ENCODE measurements around the gene SLC31A2.

SLC31A2 gene

GRCh38 chr9:113178087-113178486, 27.3 kb downstream of the SLC31A2 start:
- Histone ChIP-seq H3K4me1 (ENCODE audit: low read depth, poor library complexity, severe bottlenecking) (peaks cover 4% of the 10 kb centered on the region), H3K4me2 (no peak overlapping the region), H3K9ac (no peak overlapping the region), H3K27ac (no peak overlapping the region), H3K79me2 (ENCODE audit: insufficient read depth, low read depth) (no peaks in the 10 kb centered on the region), H4K20me1 (ENCODE audit: insufficient read depth) (no peaks in the 10 kb centered on the region), H2AFZ (ENCODE audit: low read depth) (no peak overlapping the region), H3K4me3 (IDR thresholded peaks at IDR 0.05; ENCODE audit: insufficient read depth, low read depth, low read length) (no peak overlapping the region), H3K27me3 (ENCODE audit: insufficient read depth, low read depth) (no peaks in the 10 kb centered on the region), H3K36me3 (ENCODE audit: insufficient read depth) (no peaks in the 10 kb centered on the region; the same call in 1 of the 2 replicates)
- TF ChIP-seq CTCF (conservative IDR thresholded peaks at IDR 0.05; ENCODE audit: low read depth, low read length) = no peak

GRCh38 chr9:113179839-113180238, 29.0 kb downstream of the SLC31A2 start:
- H3K4me3 ChIP-seq (IDR thresholded peaks at IDR 0.05; ENCODE audit: insufficient read depth, low read depth, low read length) = no peak overlapping the region
- H3K27me3 ChIP-seq (ENCODE audit: insufficient read depth, low read depth) = no peaks in the 10 kb centered on the region
- H3K4me1 ChIP-seq (ENCODE audit: low read depth, poor library complexity, severe bottlenecking) = peaks cover 4% of the 10 kb centered on the region
- no peak overlapping the region for H2AFZ ChIP-seq (ENCODE audit: low read depth)
- no peaks in the 10 kb centered on the region for H3K79me2 ChIP-seq (ENCODE audit: insufficient read depth, low read depth)
- no peaks in the 10 kb centered on the region for H4K20me1 ChIP-seq (ENCODE audit: insufficient read depth)
- no peak overlapping the region for H3K9ac ChIP-seq
- no peak overlapping the region for H3K4me2 ChIP-seq
- no peak overlapping the region for H3K27ac ChIP-seq
- no peak for TF ChIP-seq CTCF (conservative IDR thresholded peaks at IDR 0.05; ENCODE audit: low read depth, low read length)
- H3K36me3 ChIP-seq (ENCODE audit: insufficient read depth) = no peaks in the 10 kb centered on the region; the same call in 1 of the 2 replicates

- no peak for TF ChIP-seq CTCF (conservative IDR thresholded peaks at IDR 0.05; ENCODE audit: low read depth, low read length)
- Histone ChIP-seq H4K20me1 (ENCODE audit: insufficient read depth) (no peaks in the 10 kb centered on the region), H3K36me3 (ENCODE audit: insufficient read depth) (no peaks in the 10 kb centered on the region; the same call in 1 of the 2 replicates)
Measured at GRCh38 chr9:113181165-113181564, 30.4 kb downstream of the SLC31A2 start.

GRCh38 chr9:113183956-113184488, 33.2 kb downstream of the SLC31A2 start:
- Histone ChIP-seq H3K4me1 (ENCODE audit: low read depth, poor library complexity, severe bottlenecking) (peaks cover 4% of the 10 kb centered on the region), H3K27me3 (ENCODE audit: insufficient read depth, low read depth) (no peaks in the 10 kb centered on the region), H3K27ac (no peak overlapping the region), H3K4me3 (IDR thresholded peaks at IDR 0.05; ENCODE audit: insufficient read depth, low read depth, low read length) (no peak overlapping the region), H3K36me3 (ENCODE audit: insufficient read depth) (no peaks in the 10 kb centered on the region; the same call in 1 of the 2 replicates), H2AFZ (ENCODE audit: low read depth) (no peak overlapping the region), H3K9ac (no peak overlapping the region), H4K20me1 (ENCODE audit: insufficient read depth) (no peaks in the 10 kb centered on the region), H3K4me2 (no peak overlapping the region), H3K79me2 (ENCODE audit: insufficient read depth, low read depth) (no peaks in the 10 kb centered on the region)
- no peak for TF ChIP-seq CTCF (conservative IDR thresholded peaks at IDR 0.05; ENCODE audit: low read depth, low read length)

More at GRCh38 chr9:113181165-113181564, 30.4 kb downstream of the SLC31A2 start:
- no peaks in the 10 kb centered on the region for H3K79me2 ChIP-seq (ENCODE audit: insufficient read depth, low read depth)
- H2AFZ ChIP-seq (ENCODE audit: low read depth) = no peak overlapping the region
- no peak overlapping the region for H3K4me3 ChIP-seq (IDR thresholded peaks at IDR 0.05; ENCODE audit: insufficient read depth, low read depth, low read length)
- no peak overlapping the region for H3K27ac ChIP-seq
- peaks cover 4% of the 10 kb centered on the region for H3K4me1 ChIP-seq (ENCODE audit: low read depth, poor library complexity, severe bottlenecking)
- H3K9ac ChIP-seq = no peak overlapping the region
- no peaks in the 10 kb centered on the region for H3K27me3 ChIP-seq (ENCODE audit: insufficient read depth, low read depth)
- no peak overlapping the region for H3K4me2 ChIP-seq
